SK-N-SH treated with all-trans-retinoic acid at 6 μM for 48 hours (cell line): Measurements from ENCODE around the gene CAV2.
A peak's percentile ranks its signal among the peaks of the same experiment; 100 is the strongest.

Experiments used
- ATAC-seq: fragments of 200-7000 bp; cut with Tn5 transposase; 3 replicates; pipeline ENCODE4 v1.9.1; 2020; ENCODE audit warnings: mild to moderate bottlenecking, moderate library complexity
- ARNTL ChIP-seq: fragments of 450-650 bp; formaldehyde crosslinking; IDR thresholded peaks from 2 replicates; pipeline ENCODE4 v1.5.0; 2020; ENCODE audit warnings: low read depth, mild to moderate bottlenecking, moderate library complexity, borderline replicate concordance
- BACH2 ChIP-seq: fragments of 250-450 bp; sonication (Bioruptor Pico); IDR thresholded peaks from 2 replicates; pipeline ENCODE4 v1.9.0; 2021; ENCODE audit warnings: mild to moderate bottlenecking, borderline replicate concordance
- CSDC2 ChIP-seq: fragments of 250-450 bp; sonication (Bioruptor Pico); IDR thresholded peaks from 2 replicates; pipeline ENCODE4 v1.5.0; 2020; ENCODE audit warnings: mild to moderate bottlenecking, moderate library complexity
- ESRRG ChIP-seq: fragments of 250-450 bp; sonication (Bioruptor Pico); IDR thresholded peaks from 2 replicates; pipeline ENCODE4 v1.6.1; 2021; ENCODE audit warnings: mild to moderate bottlenecking
- GLIS3 ChIP-seq: fragments of 250-450 bp; sonication (Bioruptor Pico); IDR thresholded peaks from 2 replicates; pipeline ENCODE4 v1.5.0; 2020; ENCODE audit warnings: mild to moderate bottlenecking, moderate library complexity
- OSR1 ChIP-seq: fragments of 250-450 bp; sonication (Bioruptor Pico); IDR thresholded peaks from 2 replicates; pipeline ENCODE4 v1.8.0; 2022; ENCODE audit warnings: moderate library complexity, mild to moderate bottlenecking, inconsistent platforms
- PPARA ChIP-seq: fragments of 250-450 bp; sonication (Bioruptor Pico); IDR thresholded peaks from 2 replicates; pipeline ENCODE4 v1.5.0; 2020; ENCODE audit warnings: mild to moderate bottlenecking, borderline replicate concordance
- RARB ChIP-seq: fragments of 250-450 bp; sonication (Bioruptor Pico); IDR thresholded peaks from 2 replicates; pipeline ENCODE4 v1.8.0; 2021; ENCODE audit warnings: mild to moderate bottlenecking, moderate library complexity
- SNAI2 ChIP-seq: fragments of 250-450 bp; sonication (Bioruptor Pico); IDR thresholded peaks from 2 replicates; pipeline ENCODE4 v1.5.0; 2020; ENCODE audit warnings: mild to moderate bottlenecking, moderate library complexity
- TCF4 ChIP-seq: fragments of 250-450 bp; sonication (Bioruptor Pico); IDR thresholded peaks from 2 replicates; pipeline ENCODE4 v1.8.0; 2021; ENCODE audit warnings: mild to moderate bottlenecking, moderate library complexity, borderline replicate concordance
- TOX ChIP-seq: fragments of 250-450 bp; sonication (Bioruptor Pico); IDR thresholded peaks from 2 replicates; pipeline ENCODE4 v1.8.0; 2021; ENCODE audit warnings: mild to moderate bottlenecking, moderate library complexity, borderline replicate concordance
- ZC3H10 ChIP-seq: fragments of 250-450 bp; sonication (Bioruptor Pico); IDR thresholded peaks from 2 replicates; pipeline ENCODE4 v1.5.1; 2021; ENCODE audit warnings: mild to moderate bottlenecking, moderate library complexity
- ZFP30 ChIP-seq: fragments of 450-650 bp; formaldehyde crosslinking; IDR thresholded peaks from 2 replicates; pipeline ENCODE4 v1.5.0; 2022; ENCODE audit warnings: mild to moderate bottlenecking, moderate library complexity
- ZNF565 ChIP-seq: fragments of 450-650 bp; formaldehyde crosslinking; conservative IDR thresholded peaks from 2 replicates; pipeline ENCODE4 v1.5.0; 2020; ENCODE audit warnings: low read depth, mild to moderate bottlenecking, moderate library complexity
- ZNF70 ChIP-seq: fragments of 450-650 bp; formaldehyde crosslinking; IDR thresholded peaks from 2 replicates; pipeline ENCODE4 v1.5.0; 2020; ENCODE audit warnings: mild to moderate bottlenecking, moderate library complexity
- ZNF8 ChIP-seq: fragments of 450-650 bp; formaldehyde crosslinking; IDR thresholded peaks from 2 replicates; pipeline ENCODE4 v1.5.0; 2020; ENCODE audit warnings: mild to moderate bottlenecking, moderate library complexity
- TF ChIP-seq, protein P1 (sequence below): fragments of 250-450 bp; sonication (Bioruptor Pico); IDR thresholded peaks from 2 replicates; pipeline ENCODE4 v1.5.0; 2020; ENCODE audit warnings: mild to moderate bottlenecking, moderate library complexity
- TF ChIP-seq, protein P2 (sequence below): fragments of 250-450 bp; sonication (Bioruptor Pico); IDR thresholded peaks from 2 replicates; pipeline ENCODE4 v1.8.0; 2020; ENCODE audit warnings: mild to moderate bottlenecking, moderate library complexity, borderline replicate concordance
- TF ChIP-seq, protein P3 (sequence below): fragments of 250-450 bp; sonication (Bioruptor Pico); IDR thresholded peaks from 2 replicates; pipeline ENCODE4 v1.5.1; 2020; ENCODE audit warnings: low read depth, mild to moderate bottlenecking, moderate library complexity
- TF ChIP-seq, protein P4 (sequence below): fragments of 250-450 bp; sonication (Bioruptor Pico); IDR thresholded peaks from 2 replicates; pipeline ENCODE4 v1.8.0; 2021; ENCODE audit warnings: low read depth, mild to moderate bottlenecking, moderate library complexity, borderline replicate concordance
- TF ChIP-seq, protein P5 (sequence below): fragments of 250-450 bp; sonication (Bioruptor Pico); IDR thresholded peaks from 2 replicates; pipeline ENCODE4 v1.5.1; 2021; ENCODE audit warnings: mild to moderate bottlenecking, moderate library complexity

CAV2 gene

DNA sequence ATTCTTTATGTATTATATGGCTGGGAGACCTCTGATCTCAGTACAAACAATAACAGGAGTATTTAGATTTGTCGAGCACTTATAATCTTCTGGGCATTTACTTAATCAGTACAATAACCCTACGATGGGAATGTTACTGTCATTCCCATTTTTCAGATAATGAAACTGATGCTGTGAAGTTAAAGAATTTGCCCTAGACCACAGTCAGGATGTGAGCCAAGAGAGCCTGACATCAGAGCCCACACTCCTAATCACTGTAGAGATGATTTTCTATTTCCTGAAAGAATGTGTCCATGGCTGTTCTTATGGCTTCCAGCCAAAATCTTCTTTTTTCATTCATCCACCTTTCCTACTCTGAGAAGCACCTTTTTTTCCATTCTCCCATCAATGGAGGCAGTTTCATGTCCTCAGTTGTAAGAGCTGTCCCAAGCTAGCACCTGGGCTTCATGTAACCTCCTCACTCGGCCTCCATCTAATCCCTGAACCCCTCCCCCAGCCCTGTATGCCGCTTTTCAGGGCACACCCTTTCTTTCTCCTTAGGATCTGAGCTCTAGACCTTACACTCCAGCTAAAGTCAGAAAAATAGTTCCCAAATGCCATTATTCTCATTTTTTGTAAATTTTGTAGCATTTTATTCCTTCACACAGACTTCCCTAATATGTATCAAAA is 13.1 kb downstream of the CAV2 start:
- TF ChIP-seq ESRRG (CRISPR knock-in tag) = no peak
- TF ChIP-seq ZC3H10 (CRISPR knock-in tag) = no peak
- TF ChIP-seq, protein P1, sequence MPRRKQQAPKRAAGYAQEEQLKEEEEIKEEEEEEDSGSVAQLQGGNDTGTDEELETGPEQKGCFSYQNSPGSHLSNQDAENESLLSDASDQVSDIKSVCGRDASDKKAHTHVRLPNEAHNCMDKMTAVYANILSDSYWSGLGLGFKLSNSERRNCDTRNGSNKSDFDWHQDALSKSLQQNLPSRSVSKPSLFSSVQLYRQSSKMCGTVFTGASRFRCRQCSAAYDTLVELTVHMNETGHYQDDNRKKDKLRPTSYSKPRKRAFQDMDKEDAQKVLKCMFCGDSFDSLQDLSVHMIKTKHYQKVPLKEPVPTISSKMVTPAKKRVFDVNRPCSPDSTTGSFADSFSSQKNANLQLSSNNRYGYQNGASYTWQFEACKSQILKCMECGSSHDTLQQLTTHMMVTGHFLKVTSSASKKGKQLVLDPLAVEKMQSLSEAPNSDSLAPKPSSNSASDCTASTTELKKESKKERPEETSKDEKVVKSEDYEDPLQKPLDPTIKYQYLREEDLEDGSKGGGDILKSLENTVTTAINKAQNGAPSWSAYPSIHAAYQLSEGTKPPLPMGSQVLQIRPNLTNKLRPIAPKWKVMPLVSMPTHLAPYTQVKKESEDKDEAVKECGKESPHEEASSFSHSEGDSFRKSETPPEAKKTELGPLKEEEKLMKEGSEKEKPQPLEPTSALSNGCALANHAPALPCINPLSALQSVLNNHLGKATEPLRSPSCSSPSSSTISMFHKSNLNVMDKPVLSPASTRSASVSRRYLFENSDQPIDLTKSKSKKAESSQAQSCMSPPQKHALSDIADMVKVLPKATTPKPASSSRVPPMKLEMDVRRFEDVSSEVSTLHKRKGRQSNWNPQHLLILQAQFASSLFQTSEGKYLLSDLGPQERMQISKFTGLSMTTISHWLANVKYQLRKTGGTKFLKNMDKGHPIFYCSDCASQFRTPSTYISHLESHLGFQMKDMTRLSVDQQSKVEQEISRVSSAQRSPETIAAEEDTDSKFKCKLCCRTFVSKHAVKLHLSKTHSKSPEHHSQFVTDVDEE (CRISPR knock-in tag) = no peak
- TF ChIP-seq PPARA (CRISPR knock-in tag) = no peak
- TF ChIP-seq, protein P2, sequence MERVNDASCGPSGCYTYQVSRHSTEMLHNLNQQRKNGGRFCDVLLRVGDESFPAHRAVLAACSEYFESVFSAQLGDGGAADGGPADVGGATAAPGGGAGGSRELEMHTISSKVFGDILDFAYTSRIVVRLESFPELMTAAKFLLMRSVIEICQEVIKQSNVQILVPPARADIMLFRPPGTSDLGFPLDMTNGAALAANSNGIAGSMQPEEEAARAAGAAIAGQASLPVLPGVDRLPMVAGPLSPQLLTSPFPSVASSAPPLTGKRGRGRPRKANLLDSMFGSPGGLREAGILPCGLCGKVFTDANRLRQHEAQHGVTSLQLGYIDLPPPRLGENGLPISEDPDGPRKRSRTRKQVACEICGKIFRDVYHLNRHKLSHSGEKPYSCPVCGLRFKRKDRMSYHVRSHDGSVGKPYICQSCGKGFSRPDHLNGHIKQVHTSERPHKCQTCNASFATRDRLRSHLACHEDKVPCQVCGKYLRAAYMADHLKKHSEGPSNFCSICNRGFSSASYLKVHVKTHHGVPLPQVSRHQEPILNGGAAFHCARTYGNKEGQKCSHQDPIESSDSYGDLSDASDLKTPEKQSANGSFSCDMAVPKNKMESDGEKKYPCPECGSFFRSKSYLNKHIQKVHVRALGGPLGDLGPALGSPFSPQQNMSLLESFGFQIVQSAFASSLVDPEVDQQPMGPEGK (CRISPR knock-in tag) = no peak
- TF ChIP-seq ZFP30 (CRISPR knock-in tag) = no peak
- no peak for TF ChIP-seq OSR1 (CRISPR knock-in tag)
- TF ChIP-seq SNAI2 = no peak
- no peak for TF ChIP-seq ZNF565
- TF ChIP-seq ARNTL = no peak
- TF ChIP-seq ZNF8 = no peak
- no peak for TF ChIP-seq CSDC2 (CRISPR knock-in tag)
- no peak for TF ChIP-seq TOX
- ATAC-seq = peak; percentile 50

DNA sequence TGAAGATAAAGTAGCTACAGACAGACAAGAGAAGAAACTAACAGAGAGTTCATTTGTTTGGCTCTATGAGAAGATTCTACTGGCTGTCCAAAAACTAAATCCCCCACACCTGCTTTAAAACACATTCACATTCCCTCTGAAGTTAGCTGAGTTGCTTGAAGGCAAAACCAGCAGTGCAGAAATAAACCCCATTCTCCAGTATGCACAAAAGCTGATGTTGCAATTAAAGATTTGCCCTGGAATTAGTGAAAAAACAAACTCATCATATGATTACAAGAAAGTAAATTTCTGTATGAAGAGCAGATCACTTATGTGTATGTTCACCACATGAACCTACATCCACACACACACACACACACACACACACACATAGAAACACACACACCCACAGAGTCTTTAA is 16.0 kb downstream of the CAV2 start:
- TF ChIP-seq CSDC2 (CRISPR knock-in tag) (no peak), OSR1 (CRISPR knock-in tag) (no peak), ZNF70 (CRISPR knock-in tag) (no peak), ZC3H10 (CRISPR knock-in tag) (no peak), SNAI2 (no peak), PPARA (CRISPR knock-in tag) (no peak), TCF4 (CRISPR knock-in tag) (no peak), ARNTL (no peak), ZNF565 (no peak), RARB (CRISPR knock-in tag) (no peak)
- TF ChIP-seq, protein P2 (CRISPR knock-in tag) = no peak
- TF ChIP-seq, protein P3, sequence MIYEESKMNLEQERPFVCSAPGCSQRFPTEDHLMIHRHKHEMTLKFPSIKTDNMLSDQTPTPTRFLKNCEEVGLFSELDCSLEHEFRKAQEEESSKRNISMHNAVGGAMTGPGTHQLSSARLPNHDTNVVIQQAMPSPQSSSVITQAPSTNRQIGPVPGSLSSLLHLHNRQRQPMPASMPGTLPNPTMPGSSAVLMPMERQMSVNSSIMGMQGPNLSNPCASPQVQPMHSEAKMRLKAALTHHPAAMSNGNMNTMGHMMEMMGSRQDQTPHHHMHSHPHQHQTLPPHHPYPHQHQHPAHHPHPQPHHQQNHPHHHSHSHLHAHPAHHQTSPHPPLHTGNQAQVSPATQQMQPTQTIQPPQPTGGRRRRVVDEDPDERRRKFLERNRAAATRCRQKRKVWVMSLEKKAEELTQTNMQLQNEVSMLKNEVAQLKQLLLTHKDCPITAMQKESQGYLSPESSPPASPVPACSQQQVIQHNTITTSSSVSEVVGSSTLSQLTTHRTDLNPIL = no peak
- TF ChIP-seq, protein P4, sequence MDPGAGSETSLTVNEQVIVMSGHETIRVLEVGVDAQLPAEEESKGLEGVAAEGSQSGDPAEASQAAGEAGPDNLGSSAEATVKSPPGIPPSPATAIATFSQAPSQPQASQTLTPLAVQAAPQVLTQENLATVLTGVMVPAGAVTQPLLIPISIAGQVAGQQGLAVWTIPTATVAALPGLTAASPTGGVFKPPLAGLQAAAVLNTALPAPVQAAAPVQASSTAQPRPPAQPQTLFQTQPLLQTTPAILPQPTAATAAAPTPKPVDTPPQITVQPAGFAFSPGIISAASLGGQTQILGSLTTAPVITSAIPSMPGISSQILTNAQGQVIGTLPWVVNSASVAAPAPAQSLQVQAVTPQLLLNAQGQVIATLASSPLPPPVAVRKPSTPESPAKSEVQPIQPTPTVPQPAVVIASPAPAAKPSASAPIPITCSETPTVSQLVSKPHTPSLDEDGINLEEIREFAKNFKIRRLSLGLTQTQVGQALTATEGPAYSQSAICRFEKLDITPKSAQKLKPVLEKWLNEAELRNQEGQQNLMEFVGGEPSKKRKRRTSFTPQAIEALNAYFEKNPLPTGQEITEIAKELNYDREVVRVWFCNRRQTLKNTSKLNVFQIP = no peak
- TF ChIP-seq, protein P5, sequence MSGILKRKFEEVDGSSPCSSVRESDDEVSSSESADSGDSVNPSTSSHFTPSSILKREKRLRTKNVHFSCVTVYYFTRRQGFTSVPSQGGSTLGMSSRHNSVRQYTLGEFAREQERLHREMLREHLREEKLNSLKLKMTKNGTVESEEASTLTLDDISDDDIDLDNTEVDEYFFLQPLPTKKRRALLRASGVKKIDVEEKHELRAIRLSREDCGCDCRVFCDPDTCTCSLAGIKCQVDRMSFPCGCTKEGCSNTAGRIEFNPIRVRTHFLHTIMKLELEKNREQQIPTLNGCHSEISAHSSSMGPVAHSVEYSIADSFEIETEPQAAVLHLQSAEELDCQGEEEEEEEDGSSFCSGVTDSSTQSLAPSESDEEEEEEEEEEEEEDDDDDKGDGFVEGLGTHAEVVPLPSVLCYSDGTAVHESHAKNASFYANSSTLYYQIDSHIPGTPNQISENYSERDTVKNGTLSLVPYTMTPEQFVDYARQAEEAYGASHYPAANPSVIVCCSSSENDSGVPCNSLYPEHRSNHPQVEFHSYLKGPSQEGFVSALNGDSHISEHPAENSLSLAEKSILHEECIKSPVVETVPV (CRISPR knock-in tag) = no peak
- no peak for ATAC-seq

DNA sequence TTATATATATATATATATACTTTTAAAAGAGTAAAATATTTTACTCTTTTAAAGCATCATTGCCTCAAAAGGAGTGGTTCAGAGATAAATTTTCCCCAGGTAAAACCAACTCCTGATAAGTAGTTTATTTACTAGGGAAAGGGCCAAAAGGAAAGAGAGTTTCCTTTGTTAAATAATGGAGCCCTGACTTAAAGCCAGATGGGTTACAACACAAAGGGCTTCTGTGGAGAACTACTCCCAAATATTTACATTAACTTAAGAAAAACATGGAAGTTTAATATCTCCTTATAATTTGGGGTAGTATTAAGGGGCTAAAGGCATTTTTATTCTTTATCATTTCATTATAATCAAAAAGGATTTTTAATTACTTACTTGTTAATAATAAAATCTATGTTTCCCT is 16.8 kb downstream of the CAV2 start:
- ATAC-seq = no peak
- no peak for TF ChIP-seq ZNF8
- no peak for TF ChIP-seq CSDC2 (CRISPR knock-in tag)
- TF ChIP-seq PPARA (CRISPR knock-in tag) = no peak
- TF ChIP-seq, protein P4 = no peak
- TF ChIP-seq, protein P2 (CRISPR knock-in tag) = no peak
- no peak for TF ChIP-seq BACH2 (CRISPR knock-in tag)
- no peak for TF ChIP-seq SNAI2
- no peak for TF ChIP-seq ARNTL
- TF ChIP-seq ZNF70 (CRISPR knock-in tag) = no peak
- TF ChIP-seq TCF4 (CRISPR knock-in tag) = no peak
- TF ChIP-seq GLIS3 (CRISPR knock-in tag) = no peak
- no peak for TF ChIP-seq ESRRG (CRISPR knock-in tag)
- no peak for TF ChIP-seq ZNF565
